ENCODE data around the gene C2orf66. TPM values are rescaled to one million over a fixed set of nuclear protein-coding genes. Genes with fewer than 3 reads are reported as not detected.
A peak's percentile ranks its signal among the peaks of the same experiment; 100 is the strongest.

C2orf66 gene
- total RNA-seq, 1 experiment from 2014 or later = not detected

DNA sequence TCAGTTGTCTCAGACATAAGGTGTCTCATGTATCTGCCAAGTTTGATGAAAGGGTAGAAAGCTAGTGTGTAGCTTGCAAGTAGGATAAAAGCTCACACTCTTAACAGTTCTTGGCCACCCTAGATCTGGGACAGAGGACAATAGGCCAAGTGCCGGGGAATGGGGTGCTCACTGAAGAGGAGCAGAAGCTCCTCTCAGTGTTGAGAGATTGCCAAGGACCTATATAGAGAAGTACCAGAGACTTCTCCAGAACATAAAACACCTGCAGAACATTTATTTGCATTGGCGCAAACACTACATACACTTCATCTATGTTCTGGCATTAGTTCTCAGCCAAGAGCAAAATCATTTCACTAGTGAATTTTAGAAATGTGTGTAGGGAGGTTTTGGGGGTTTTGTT lies 6.8 kb downstream of the C2orf66 start:
- peaks cover 20% of the 10 kb centered on the region for H3K4me1 ChIP-seq (ENCODE audit: low read length)
- no peak overlapping the region for H3K9ac ChIP-seq (ENCODE audit: low read length)
- H3K9me2 ChIP-seq (replicated peaks; ENCODE audit: insufficient read depth, low read length) = no peaks in the 10 kb centered on the region
- H3K4me3 ChIP-seq (ENCODE audit: low read length) = no peak overlapping the region
- no peaks in the 10 kb centered on the region for H4K20me1 ChIP-seq (ENCODE audit: insufficient read depth, low read depth, low read length)
- no peaks in the 10 kb centered on the region for H3K27me3 ChIP-seq (ENCODE audit: low read length)
- no peak overlapping the region for H2AFZ ChIP-seq (ENCODE audit: low read length)
- no peaks in the 10 kb centered on the region for H3K9me3 ChIP-seq (ENCODE audit: low read length)
- H3K27ac ChIP-seq (ENCODE audit: low read length) = no peak overlapping the region
- H3K4me2 ChIP-seq (ENCODE audit: low read depth, low read length, poor library complexity, severe bottlenecking) = no peak overlapping the region
- H3K79me2 ChIP-seq (ENCODE audit: low read length) = peaks cover 21% of the 10 kb centered on the region
- H3K36me3 ChIP-seq (ENCODE audit: insufficient read depth, low read length) = peaks cover 5% of the 10 kb centered on the region
- DNase-seq = no peak

GRCh38 chr2:196801674-196802261 lies 7.4 kb downstream of the C2orf66 start:
- no peak overlapping the region for H3K4me2 ChIP-seq (ENCODE audit: low read depth, low read length, poor library complexity, severe bottlenecking)
- no peak overlapping the region for H3K9ac ChIP-seq (ENCODE audit: low read length)
- DNase-seq = no peak

DNA sequence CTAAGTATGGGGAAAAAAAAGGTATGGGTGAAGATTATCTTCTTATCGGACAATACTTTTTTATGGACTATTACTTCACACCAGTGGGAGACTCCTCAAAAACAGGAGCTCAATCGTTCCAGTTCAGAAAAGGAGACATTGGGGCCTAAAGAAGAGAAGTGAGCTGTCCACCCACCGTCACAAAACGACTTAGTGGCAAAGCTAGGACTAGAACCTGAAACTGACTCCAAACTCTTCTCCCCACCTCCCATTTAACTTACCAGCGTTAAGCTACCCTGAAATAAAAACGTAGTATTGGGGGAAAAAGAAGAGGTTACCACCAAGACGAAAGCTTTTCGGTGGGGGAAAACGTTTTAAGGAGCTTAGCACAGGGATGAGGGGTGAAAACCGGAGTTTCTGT lies 10.2 kb downstream of the C2orf66 start:
- no peaks in the 10 kb centered on the region for H3K9me3 ChIP-seq (ENCODE audit: low read length)
- peaks cover 24% of the 10 kb centered on the region for H3K36me3 ChIP-seq (ENCODE audit: insufficient read depth, low read length)
- H3K4me1 ChIP-seq (ENCODE audit: low read length) = peaks cover 27% of the 10 kb centered on the region
- peak; percentile 52 for DNase-seq
- H3K4me2 ChIP-seq (ENCODE audit: low read depth, low read length, poor library complexity, severe bottlenecking) = peak overlapping the region; percentile 76
- H2AFZ ChIP-seq (ENCODE audit: low read length) = peak overlapping the region; percentile 58; the same call in 1 of the 2 replicates
- peak overlapping the region; percentile 79 for H3K9ac ChIP-seq (ENCODE audit: low read length)
- H4K20me1 ChIP-seq (ENCODE audit: insufficient read depth, low read depth, low read length) = no peaks in the 10 kb centered on the region
- H3K27ac ChIP-seq (ENCODE audit: low read length) = peak overlapping the region; percentile 12; the same call in 1 of the 2 replicates
- H3K79me2 ChIP-seq (ENCODE audit: low read length) = peaks cover 43% of the 10 kb centered on the region
- H3K4me3 ChIP-seq (ENCODE audit: low read length) = peak overlapping the region; percentile 81
- no peaks in the 10 kb centered on the region for H3K27me3 ChIP-seq (ENCODE audit: low read length)
- no peaks in the 10 kb centered on the region for H3K9me2 ChIP-seq (replicated peaks; ENCODE audit: insufficient read depth, low read length)

More at GRCh38 chr2:196801674-196802261, 7.4 kb downstream of the C2orf66 start:
- Histone ChIP-seq H3K36me3 (ENCODE audit: insufficient read depth, low read length) (peaks cover 11% of the 10 kb centered on the region), H3K79me2 (ENCODE audit: low read length) (peaks cover 27% of the 10 kb centered on the region), H3K9me2 (replicated peaks; ENCODE audit: insufficient read depth, low read length) (no peaks in the 10 kb centered on the region), H3K4me3 (ENCODE audit: low read length) (no peak overlapping the region), H3K4me1 (ENCODE audit: low read length) (peaks cover 27% of the 10 kb centered on the region), H3K9me3 (ENCODE audit: low read length) (no peaks in the 10 kb centered on the region), H3K27ac (ENCODE audit: low read length) (no peak overlapping the region), H2AFZ (ENCODE audit: low read length) (no peak overlapping the region), H4K20me1 (ENCODE audit: insufficient read depth, low read depth, low read length) (no peaks in the 10 kb centered on the region), H3K27me3 (ENCODE audit: low read length) (no peaks in the 10 kb centered on the region)

- Histone ChIP-seq H4K20me1 (ENCODE audit: insufficient read depth, low read depth, low read length) (no peaks in the 10 kb centered on the region), H3K27me3 (ENCODE audit: low read length) (no peaks in the 10 kb centered on the region), H3K36me3 (ENCODE audit: insufficient read depth, low read length) (peaks cover 71% of the 10 kb centered on the region), H3K4me1 (ENCODE audit: low read length) (peaks cover 11% of the 10 kb centered on the region), H2AFZ (ENCODE audit: low read length) (no peak overlapping the region), H3K9me3 (ENCODE audit: low read length) (no peaks in the 10 kb centered on the region), H3K4me2 (ENCODE audit: low read depth, low read length, poor library complexity, severe bottlenecking) (no peak overlapping the region), H3K79me2 (ENCODE audit: low read length) (peaks cover 58% of the 10 kb centered on the region), H3K4me3 (ENCODE audit: low read length) (no peak overlapping the region), H3K9me2 (replicated peaks; ENCODE audit: insufficient read depth, low read length) (no peaks in the 10 kb centered on the region), H3K27ac (ENCODE audit: low read length) (no peak overlapping the region), H3K9ac (ENCODE audit: low read length) (no peak overlapping the region)
- DNase-seq = no peak
Measured at GRCh38 chr2:196792865-196793264, 16.3 kb downstream of the C2orf66 start.

DNA sequence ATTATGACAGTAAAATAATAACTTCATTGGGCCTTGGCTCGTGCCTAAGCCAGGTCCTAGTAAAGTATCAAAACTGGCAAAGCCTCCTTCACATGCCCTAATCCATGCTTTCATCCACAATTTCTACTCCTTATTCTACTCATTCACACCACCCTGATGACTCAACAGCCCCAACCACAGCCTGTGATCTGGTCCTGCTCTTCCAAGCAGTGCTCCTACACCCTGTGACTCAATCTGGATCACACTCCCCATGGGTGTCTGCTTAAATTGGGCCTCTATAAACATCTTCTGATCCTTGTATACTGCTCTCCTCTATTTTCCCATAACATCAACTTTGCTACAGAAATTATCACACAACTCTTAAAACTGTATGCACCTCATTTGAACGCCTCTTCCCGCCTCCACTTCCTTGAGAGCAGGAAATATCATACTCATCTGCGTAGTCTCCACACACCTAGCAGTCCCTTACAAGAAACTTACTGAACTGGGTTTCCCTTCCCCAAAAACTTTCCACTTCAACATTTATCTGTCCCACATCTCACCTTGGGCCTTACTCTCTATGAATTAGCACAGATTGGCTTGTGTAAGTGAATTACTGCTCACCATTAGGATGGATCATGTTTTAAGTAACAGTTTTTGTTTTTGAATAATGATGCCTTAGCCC lies 25.6 kb downstream of the C2orf66 start:
- Histone ChIP-seq H3K79me2 (ENCODE audit: low read length) (peaks cover 33% of the 10 kb centered on the region), H3K36me3 (ENCODE audit: insufficient read depth, low read length) (peaks cover 90% of the 10 kb centered on the region), H3K9me2 (replicated peaks; ENCODE audit: insufficient read depth, low read length) (no peaks in the 10 kb centered on the region), H3K27me3 (ENCODE audit: low read length) (no peaks in the 10 kb centered on the region), H3K4me3 (ENCODE audit: low read length) (no peak overlapping the region), H2AFZ (ENCODE audit: low read length) (no peak overlapping the region), H3K9me3 (ENCODE audit: low read length) (no peaks in the 10 kb centered on the region), H3K9ac (ENCODE audit: low read length) (no peak overlapping the region), H3K4me1 (ENCODE audit: low read length) (no peaks in the 10 kb centered on the region), H3K4me2 (ENCODE audit: low read depth, low read length, poor library complexity, severe bottlenecking) (no peak overlapping the region), H4K20me1 (ENCODE audit: insufficient read depth, low read depth, low read length) (no peaks in the 10 kb centered on the region), H3K27ac (ENCODE audit: low read length) (no peak overlapping the region)
- DNase-seq = no peak

DNA sequence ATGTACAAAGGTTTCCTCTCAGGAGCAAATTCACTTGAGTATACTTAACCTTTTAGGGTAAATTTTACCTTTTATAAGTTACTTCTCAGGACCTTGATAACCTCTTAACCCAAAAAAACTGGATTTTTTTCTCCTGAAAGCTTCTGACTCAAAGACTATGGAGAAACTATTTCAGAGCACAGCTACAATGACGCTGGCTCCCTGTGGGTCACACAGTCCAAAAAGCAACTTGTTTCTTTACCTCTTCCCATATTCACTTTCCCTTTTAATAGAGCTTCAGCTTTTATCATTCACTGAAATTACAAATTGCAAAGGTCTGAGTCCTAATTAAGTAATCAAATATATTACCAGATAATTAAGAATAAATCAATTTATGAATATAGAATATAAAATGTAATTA lies 42.1 kb downstream of the C2orf66 start:
- no peaks in the 10 kb centered on the region for H3K9me2 ChIP-seq (replicated peaks; ENCODE audit: insufficient read depth, low read length)
- no peak overlapping the region for H3K9ac ChIP-seq (ENCODE audit: low read length)
- no peak overlapping the region for H3K4me3 ChIP-seq (ENCODE audit: low read length)
- no peak overlapping the region for H3K4me2 ChIP-seq (ENCODE audit: low read depth, low read length, poor library complexity, severe bottlenecking)
- no peak for DNase-seq
- no peak overlapping the region for H2AFZ ChIP-seq (ENCODE audit: low read length)
- H3K4me1 ChIP-seq (ENCODE audit: low read length) = no peaks in the 10 kb centered on the region
- no peaks in the 10 kb centered on the region for H4K20me1 ChIP-seq (ENCODE audit: insufficient read depth, low read depth, low read length)
- peaks cover 65% of the 10 kb centered on the region; the same call in 1 of the 2 replicates for H3K36me3 ChIP-seq (ENCODE audit: insufficient read depth, low read length)
- H3K9me3 ChIP-seq (ENCODE audit: low read length) = no peaks in the 10 kb centered on the region
- 0 out of 2 replicates have a peak, but pooled peaks cover 4% of the 10 kb centered on the region for H3K79me2 ChIP-seq (ENCODE audit: low read length)
- H3K27me3 ChIP-seq (ENCODE audit: low read length) = no peaks in the 10 kb centered on the region
- no peak overlapping the region for H3K27ac ChIP-seq (ENCODE audit: low read length)

DNA sequence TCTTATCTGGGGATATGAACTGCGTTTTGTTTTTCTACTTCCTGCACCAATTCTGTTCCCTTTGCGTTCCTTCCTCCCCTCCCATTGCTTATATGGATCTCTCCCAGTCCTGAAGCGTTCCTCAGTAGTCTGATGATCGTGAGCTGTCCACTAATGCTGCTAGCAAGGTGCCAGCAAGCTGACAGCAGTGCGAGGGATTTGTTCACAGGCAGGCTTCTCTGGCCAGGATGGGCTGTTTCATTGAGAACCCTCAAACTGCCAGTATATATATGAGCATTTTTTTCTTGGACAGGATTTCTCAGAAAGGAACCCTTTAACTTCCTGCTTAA lies 49.8 kb downstream of the C2orf66 start:
- Histone ChIP-seq H3K27me3 (ENCODE audit: low read length) (no peaks in the 10 kb centered on the region), H4K20me1 (ENCODE audit: insufficient read depth, low read depth, low read length) (no peaks in the 10 kb centered on the region), H2AFZ (ENCODE audit: low read length) (no peak overlapping the region), H3K27ac (ENCODE audit: low read length) (no peak overlapping the region), H3K9ac (ENCODE audit: low read length) (no peak overlapping the region), H3K9me2 (replicated peaks; ENCODE audit: insufficient read depth, low read length) (no peaks in the 10 kb centered on the region), H3K36me3 (ENCODE audit: insufficient read depth, low read length) (peaks cover 22% of the 10 kb centered on the region), H3K4me3 (ENCODE audit: low read length) (no peak overlapping the region), H3K4me1 (ENCODE audit: low read length) (no peaks in the 10 kb centered on the region), H3K79me2 (ENCODE audit: low read length) (peaks cover 4% of the 10 kb centered on the region), H3K9me3 (ENCODE audit: low read length) (no peaks in the 10 kb centered on the region), H3K4me2 (ENCODE audit: low read depth, low read length, poor library complexity, severe bottlenecking) (no peak overlapping the region)
- no peak for DNase-seq

- Histone ChIP-seq H3K9me2 (replicated peaks; ENCODE audit: insufficient read depth, low read length) (no peaks in the 10 kb centered on the region), H3K27me3 (ENCODE audit: low read length) (no peaks in the 10 kb centered on the region), H3K36me3 (ENCODE audit: insufficient read depth, low read length) (peaks cover 16% of the 10 kb centered on the region), H3K27ac (ENCODE audit: low read length) (no peak overlapping the region), H3K4me2 (ENCODE audit: low read depth, low read length, poor library complexity, severe bottlenecking) (no peak overlapping the region), H3K4me1 (ENCODE audit: low read length) (no peaks in the 10 kb centered on the region), H3K79me2 (ENCODE audit: low read length) (peaks cover 4% of the 10 kb centered on the region), H3K9ac (ENCODE audit: low read length) (no peak overlapping the region), H4K20me1 (ENCODE audit: insufficient read depth, low read depth, low read length) (no peaks in the 10 kb centered on the region), H2AFZ (ENCODE audit: low read length) (no peak overlapping the region), H3K9me3 (ENCODE audit: low read length) (no peaks in the 10 kb centered on the region), H3K4me3 (ENCODE audit: low read length) (no peak overlapping the region)
- DNase-seq = peak; percentile 59
Measured at GRCh38 chr2:196758474-196759377, 50.4 kb downstream of the C2orf66 start.

Data from Karpas-422 (cell line).